Suppressor macrophage (primary cell): Measurements from ENCODE around the gene CDH13.
A peak's percentile ranks its signal among the peaks of the same experiment; 100 is the strongest.

ENCODE experiments used
- DNase-seq, 4 experiments: peaks; one replicate each; pipeline ENCODE4 v3.0.0-alpha.2; 2020 to 2022

CDH13 gene

DNA sequence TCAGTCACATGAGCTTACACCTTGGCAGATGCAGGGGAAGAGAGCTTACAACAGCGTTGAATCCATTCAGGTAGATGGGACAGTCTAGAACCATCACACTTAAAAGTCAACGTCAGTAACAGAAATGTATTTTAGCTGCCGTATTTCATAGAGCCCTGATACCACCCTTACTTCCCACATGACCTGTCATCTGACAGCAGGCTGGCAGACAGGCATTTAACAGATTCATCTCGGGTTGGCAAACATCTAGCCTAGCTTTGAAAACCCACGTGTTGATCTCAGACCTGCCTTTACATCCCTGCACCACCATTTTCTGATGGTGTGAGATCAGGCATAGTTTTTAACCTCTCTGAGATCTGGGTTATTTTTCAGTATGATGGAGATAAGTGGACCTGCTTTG lies 1003.1 kb downstream of the CDH13 start:
- no peak for DNase-seq

DNA sequence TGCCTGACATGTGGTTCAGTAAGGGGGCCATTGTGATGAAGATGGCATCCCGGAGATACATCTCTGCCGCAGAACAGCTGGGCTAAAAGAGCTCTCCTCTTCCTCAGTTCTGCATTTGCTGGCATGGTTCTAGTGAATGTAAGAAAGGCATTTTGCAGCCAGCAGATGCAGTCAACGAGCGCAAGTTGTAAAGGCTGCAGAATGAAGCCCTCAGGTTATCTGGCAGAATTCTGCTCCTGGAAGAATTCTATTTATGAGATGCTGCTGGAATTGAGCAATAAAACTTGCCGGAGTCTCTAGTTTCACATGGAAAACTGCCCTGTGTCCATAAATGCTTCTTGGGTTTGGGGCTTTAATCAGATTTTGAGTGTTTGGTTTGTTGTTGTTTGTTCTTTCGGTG lies 1004.2 kb downstream of the CDH13 start:
- DNase-seq, result no peak

DNA sequence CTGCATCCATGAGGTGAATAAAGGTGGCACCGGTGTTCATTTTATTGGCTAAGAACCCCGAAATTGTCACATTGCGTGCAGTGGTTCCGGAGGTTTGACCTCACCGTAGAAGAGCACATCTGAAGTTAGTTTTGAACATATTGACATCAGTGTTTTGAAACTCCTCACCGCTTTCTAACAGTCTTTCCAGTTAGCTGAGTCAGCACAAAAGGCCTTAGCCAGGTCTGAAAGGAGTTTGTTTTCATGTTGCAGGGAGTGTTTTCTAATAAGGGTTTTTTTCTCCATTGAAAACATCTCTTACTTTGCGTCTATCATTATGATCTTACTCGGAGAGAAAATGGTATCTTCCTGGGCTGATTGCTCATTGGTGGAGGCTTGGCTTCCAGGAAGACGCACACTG lies 1006.5 kb downstream of the CDH13 start:
- no peak for DNase-seq

- no peak for DNase-seq
Observed at GRCh38 chr16:83648347-83648746, 1021.6 kb downstream of the CDH13 start.

DNA sequence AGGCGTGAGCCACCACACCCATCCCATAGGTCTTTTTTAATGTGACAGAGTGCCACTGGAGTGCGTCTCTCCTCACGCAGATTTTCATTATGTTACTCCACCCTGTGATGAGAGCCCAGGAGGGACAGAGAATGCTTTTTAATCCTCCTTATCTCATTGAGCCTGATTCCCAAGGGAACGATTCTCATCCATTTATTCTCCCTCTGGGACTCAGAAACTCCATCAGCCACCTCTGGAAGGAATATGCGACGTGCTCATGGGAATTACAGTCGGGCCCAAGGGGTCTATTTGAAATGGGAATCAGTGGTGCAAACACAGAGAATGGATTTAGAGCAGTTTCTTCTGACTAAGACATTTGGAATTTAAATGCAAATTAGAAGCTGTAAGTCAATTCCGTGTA lies 1025.1 kb downstream of the CDH13 start:
- no peak for DNase-seq

DNA sequence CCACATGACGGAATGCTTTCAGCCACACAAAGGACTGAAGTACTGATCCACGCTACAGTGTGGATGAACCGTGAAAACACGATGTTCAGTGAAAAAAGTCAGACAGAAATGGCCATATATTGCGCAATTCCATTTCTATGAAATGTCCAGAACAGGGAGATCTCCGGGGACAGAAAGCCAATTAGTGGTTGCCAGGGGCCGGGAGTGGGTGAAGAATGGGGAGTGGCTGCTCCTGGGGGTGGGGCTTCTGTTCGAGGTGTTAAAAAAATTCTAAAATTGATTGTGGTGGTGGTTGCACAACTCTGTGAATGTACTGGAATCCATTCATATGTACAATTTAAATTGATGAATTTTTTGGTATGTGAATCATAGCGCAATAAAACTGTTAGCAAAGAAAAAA lies 1026.2 kb downstream of the CDH13 start:
- DNase-seq, result no peak

GRCh38 chr16:83653785-83654184 lies 1027.0 kb downstream of the CDH13 start:
- no peak for DNase-seq

DNA sequence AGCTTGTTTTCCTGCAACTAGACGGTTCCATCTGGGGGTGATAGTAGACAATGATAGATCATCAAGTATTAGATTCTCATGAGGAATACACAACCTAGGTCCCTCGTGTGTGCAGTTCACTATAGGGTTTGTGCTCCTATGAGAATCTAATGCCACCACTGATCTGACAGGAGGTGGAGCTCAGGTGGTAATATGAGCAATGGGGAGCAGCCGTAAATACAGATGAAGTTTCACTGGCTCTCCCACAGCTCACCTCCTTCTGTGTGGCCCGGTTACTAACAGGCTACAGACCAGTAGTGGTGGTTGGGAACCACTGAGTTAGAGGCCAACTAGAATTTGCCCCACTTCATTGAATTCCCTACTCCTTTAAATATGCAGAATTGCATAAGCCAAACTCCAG lies 1033.5 kb downstream of the CDH13 start:
- DNase-seq, result no peak

- no peak for DNase-seq
Observed at GRCh38 chr16:83661656-83662055, 1034.9 kb downstream of the CDH13 start.

DNA sequence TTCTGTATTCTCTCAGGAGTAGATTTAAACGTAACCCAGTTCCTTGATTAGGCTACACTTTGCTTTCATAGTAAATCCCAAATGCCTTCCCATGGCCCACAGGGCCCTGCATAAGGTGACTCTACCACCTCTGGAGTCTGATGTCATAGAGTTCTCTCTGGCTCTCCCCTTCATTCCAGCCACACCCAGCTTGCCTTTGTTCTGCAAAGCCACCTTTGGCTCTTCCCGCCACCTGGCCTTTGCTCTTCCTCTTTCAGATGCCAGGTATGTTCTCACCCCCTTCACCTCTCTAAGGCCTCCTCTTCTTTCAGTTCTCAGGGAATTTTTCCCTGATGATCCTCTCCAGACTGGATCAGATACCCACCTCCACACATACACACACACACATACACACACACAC lies 1039.7 kb downstream of the CDH13 start:
- no peak for DNase-seq

- DNase-seq, result no peak
Observed at GRCh38 chr16:83669456-83669855, 1042.7 kb downstream of the CDH13 start.

DNA sequence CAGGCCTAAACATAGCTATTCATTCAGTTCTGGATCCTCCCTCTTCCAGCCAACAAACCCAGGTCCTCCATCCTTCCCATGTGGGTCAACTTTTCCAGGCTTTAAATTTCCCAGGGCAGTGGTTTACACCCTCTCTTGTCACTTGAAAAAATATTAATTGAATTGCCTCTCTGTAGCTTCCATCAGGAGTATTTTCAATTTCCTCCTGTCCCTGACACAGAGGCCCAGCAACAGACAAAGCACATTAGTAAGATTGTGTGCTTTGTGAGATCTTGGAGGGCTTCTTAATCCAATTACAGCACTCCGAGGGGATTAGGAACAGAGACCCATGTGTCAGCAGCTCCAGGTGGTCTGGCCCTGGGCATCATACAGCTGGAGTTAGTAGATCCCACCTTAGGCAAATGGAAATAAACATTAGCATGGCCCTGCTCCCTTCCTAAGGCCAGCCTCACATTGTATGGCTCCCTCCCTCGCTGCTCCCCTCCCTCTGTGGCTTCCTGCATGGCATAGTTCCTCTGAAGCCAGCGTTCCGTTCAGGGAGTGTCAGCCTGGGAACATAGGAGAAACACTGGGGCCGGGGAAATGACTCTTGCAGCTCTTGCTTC lies 1048.3 kb downstream of the CDH13 start:
- DNase-seq, result peak in 3 of 4 experiments; percentile 12 to 24 (median 18)

DNA sequence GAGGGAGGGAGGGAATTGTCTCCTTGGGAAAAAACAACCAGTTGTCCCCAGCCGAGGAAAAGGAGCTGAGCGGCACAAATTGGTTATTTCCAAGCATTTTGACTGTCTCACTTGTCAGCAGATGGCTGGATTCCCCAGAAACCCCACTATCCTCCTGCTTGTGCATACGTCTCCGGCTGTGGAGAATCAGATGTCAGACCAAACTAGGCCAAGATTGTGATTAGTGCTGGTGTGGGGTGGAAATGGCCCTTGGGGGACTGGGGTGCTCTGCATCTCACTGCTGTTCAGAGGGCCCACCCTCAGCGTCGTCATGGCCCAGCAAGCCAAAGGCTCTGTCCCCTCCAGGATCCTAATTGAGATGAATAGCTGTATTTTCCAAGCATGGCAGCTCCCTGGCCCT lies 1049.3 kb downstream of the CDH13 start:
- DNase-seq, result no peak

DNA sequence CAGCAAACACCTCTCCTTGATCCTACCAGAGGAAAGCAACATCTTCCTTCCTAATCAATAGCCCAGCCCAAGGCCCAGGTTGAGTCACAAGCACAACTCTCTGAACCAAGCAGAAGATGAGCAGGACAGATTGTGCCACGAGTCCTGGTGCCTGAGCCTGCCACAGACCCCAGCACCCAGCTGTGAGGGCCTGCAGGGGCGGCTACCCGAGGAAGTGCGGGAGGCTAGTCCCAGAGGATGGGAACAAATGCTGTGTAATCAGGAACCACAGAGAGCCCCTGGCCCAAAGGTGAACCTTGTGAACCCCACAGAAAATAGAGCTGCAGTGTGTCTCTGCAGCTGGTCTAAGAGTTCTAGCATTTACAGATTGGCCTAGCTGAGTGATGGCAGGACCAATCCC lies 1054.2 kb downstream of the CDH13 start:
- DNase-seq, result no peak

DNA sequence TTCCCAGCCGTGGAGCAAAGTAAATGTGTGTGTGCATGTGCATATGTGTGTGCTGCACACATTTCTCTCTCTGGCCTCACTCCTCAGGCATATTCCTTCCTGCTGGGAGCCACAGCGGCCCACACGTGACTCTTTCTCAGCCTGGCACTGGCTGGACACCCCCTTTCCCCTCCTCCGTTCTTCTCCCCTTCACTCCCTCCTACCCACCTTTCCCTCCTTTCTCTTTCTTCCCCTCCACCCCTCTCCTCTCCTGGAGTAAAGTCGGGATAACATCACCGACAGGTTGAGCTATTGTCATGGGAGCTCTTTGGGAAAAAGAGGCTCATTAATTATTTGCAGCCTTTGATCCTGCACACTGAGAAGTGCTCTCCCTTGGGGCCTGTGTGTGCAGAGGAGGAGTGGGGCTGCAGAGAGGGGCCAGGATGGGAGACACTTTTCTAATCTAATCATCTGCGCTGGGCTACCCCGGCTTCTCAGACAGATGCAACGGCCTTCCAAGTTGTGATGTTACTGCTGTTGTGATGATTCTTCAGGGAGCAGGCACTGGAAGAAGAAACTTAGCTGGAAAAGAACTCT lies 1054.7 kb downstream of the CDH13 start:
- DNase-seq, result no peak

DNA sequence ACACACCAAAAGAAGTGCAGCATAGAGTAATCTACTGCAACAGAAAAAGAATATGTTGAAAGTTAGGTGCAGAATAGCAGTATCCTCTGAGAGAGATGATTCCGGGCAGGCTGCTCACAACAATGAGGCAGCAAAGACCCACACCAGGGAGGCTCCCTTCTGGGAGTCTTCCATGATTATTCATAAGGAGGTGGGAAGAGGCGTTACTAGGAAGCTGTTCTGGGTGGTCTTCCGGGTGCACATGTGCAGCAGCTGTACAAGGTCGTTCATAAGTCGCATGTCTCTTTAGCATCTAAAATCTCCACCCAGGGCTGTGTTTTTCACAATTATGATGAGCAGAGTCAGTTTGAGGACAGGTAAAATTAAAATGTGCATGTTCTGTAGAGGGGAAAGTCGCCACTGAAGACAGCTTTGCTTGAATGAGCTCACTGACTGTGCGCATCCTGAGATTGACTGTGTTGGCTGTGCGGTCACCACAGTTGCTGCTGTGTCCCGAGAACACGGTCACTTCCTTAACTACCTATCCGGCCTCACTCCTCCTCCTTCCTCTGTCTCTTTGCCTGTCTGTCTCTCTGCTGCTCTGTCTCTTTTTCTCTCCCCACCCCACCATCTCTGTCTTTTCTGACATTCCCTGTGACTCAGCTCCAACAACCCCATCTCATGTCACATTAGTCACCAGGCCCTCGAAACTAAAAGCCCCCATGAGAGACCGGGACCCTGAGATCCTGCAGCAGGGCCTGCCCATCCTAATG lies 1055.5 kb downstream of the CDH13 start:
- no peak for DNase-seq

DNA sequence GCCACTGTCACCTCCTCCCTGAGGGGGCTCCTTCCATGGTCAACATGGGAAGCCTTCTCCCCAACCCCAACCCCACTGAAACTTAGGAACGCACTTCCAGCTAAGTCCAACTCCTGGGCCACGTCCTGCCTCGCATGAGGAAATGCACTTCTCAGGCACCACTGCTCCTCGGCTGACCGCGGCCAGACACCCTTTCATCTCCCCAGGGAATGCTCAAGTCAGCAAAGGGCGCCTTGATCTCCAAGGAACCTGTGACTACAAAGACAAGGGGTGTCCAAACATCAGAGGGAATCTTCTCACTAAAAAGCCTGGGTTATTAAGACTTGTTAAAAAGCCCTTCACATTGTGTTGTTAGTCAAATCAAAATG lies 1056.1 kb downstream of the CDH13 start:
- peak in 1 of 4 experiments; percentile 6 for DNase-seq

GRCh38 chr16:83685615-83686165 lies 1058.9 kb downstream of the CDH13 start:
- DNase-seq, result no peak

DNA sequence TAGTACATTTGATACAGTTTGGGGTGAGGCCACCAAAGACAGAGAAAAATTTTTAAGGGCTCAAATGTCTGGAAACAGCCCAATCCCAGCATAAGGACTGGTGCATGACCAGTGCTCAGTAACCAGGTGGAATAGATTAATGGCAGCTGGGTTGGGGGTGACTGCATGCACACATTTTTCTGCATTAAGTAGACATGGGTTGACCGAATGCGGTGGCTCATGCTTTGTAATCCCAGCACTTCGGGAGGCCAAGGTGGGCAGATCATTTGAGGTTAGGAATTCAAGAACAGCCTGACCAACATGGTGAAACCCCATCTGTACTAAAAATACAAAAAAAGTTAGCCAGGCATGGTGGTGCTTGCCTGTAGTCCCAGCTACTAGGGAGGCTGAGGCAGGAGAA lies 1060.0 kb downstream of the CDH13 start:
- no peak for DNase-seq

GRCh38 chr16:83689385-83689831 lies 1062.6 kb downstream of the CDH13 start:
- DNase-seq, result peak; percentile 60 to 82 (median 70)

DNA sequence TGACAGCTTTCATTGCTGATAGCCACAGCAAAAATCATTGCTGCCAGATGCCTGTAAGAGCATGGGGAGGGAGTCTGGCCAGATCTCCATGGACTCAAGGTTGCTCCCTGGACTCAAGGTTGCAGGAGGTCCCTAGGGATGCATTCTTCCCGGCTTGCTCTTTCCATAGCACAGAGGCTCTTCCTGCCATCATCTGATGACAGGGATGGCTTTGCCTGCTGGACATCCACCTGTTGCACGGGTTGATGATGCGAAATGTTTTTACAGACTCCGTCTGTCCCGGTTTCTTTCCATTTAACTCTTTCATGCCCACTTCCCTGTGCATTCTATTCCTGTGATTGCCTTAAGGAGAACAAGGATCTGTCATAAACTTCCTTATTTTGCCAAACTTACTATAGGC lies 1065.5 kb downstream of the CDH13 start:
- DNase-seq, result no peak

- no peak for DNase-seq
Observed at GRCh38 chr16:83698964-83699363, 1072.2 kb downstream of the CDH13 start.

GRCh38 chr16:83699817-83700216 lies 1073.0 kb downstream of the CDH13 start:
- no peak for DNase-seq

DNA sequence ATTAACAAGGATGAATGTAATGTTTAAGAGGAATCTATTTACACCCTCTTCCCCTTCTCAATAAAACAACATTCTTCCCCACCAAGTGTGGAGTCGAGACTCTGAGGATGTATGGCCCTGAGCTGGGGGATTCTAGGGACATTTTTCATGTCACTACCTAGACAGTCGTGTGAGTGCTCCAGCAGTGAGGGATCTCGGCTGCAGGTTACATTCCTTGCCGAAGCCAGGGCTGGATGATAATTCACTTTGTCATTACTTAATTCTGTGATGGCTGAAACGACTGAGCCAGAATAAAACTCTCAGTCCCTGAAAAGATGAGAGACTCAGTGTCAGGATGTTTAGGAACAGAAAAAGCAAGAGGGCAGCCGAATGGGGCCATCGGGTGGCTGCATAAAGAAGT lies 1074.1 kb downstream of the CDH13 start:
- no peak for DNase-seq
